Progenitor cell of endocrine pancreas (in vitro differentiated cells): ENCODE results near the gene LINGO3. TPM values are rescaled to one million over a fixed set of nuclear protein-coding genes. Genes with fewer than 3 reads are reported as not detected.
"Not testable (repeated sequence)": the region's sequence is repeated elsewhere in the genome, so short reads cannot be mapped to it uniquely, and the experiment has no call there.

Experiments
- DNase-seq: peaks from one replicate; pipeline ENCODE4 v3.0.0; 2021; ENCODE audit warnings: low spot score; ENCODE audit not compliant: unreplicated experiment
- H3K27ac Mint-ChIP-seq: 2 replicates; pipeline ENCODE4 v1.8.0; 2021; ENCODE audit warnings: mild to moderate bottlenecking, moderate library complexity, mixed read lengths
- H3K27me3 Mint-ChIP-seq: 2 replicates; pipeline ENCODE4 v1.8.0; 2021; ENCODE audit warnings: mixed read lengths
- H3K36me3 Mint-ChIP-seq: 2 replicates; pipeline ENCODE4 v1.8.0; 2022; ENCODE audit warnings: mixed read lengths; ENCODE audit not compliant: insufficient read depth
- H3K4me1 Mint-ChIP-seq: 2 replicates; pipeline ENCODE4 v1.8.0; 2021; ENCODE audit warnings: low read depth, mixed read lengths
- H3K4me3 Mint-ChIP-seq: 2 replicates; pipeline ENCODE4 v1.8.0; 2021; ENCODE audit warnings: low read depth, mild to moderate bottlenecking, moderate library complexity, mixed read lengths
- H3K9me3 Mint-ChIP-seq: 2 replicates; pipeline ENCODE4 v1.8.0; 2021; ENCODE audit warnings: low read depth, mixed read lengths
- total RNA-seq: library from RNA; stranded (reverse); gene quantifications from 2 replicates; pipeline ENCODE4 v1.2.1, GENCODE V29; 2021
- TF ChIP-seq, protein P1 (sequence below): fragments of 200-600 bp; sonication (generic); IDR thresholded peaks from one replicate; pipeline ENCODE4 v1.5.0; 2021; ENCODE audit warnings: antibody characterized with exemption, mild to moderate bottlenecking; ENCODE audit not compliant: unreplicated experiment

The LINGO3 gene
- total RNA-seq, 1 donor from 2014 or later, result 0.17 TPM

GRCh38 chr19:2283835-2284507, 24.0 kb downstream of the LINGO3 start:
- no peak overlapping the region for H3K27ac Mint-ChIP-seq
- no peaks in the 10 kb centered on the region for H3K36me3 Mint-ChIP-seq
- H3K4me1 Mint-ChIP-seq, result peaks cover 4% of the 10 kb centered on the region
- H3K27me3 Mint-ChIP-seq, result peaks cover 47% of the 10 kb centered on the region
- H3K9me3 Mint-ChIP-seq, result no peaks in the 10 kb centered on the region
- H3K4me3 Mint-ChIP-seq, result no peak overlapping the region
- DNase-seq, result no peak
- TF ChIP-seq, protein P1, sequence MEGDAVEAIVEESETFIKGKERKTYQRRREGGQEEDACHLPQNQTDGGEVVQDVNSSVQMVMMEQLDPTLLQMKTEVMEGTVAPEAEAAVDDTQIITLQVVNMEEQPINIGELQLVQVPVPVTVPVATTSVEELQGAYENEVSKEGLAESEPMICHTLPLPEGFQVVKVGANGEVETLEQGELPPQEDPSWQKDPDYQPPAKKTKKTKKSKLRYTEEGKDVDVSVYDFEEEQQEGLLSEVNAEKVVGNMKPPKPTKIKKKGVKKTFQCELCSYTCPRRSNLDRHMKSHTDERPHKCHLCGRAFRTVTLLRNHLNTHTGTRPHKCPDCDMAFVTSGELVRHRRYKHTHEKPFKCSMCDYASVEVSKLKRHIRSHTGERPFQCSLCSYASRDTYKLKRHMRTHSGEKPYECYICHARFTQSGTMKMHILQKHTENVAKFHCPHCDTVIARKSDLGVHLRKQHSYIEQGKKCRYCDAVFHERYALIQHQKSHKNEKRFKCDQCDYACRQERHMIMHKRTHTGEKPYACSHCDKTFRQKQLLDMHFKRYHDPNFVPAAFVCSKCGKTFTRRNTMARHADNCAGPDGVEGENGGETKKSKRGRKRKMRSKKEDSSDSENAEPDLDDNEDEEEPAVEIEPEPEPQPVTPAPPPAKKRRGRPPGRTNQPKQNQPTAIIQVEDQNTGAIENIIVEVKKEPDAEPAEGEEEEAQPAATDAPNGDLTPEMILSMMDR, result no peak

- DNase-seq, result no peak
- Mint-ChIP-seq H3K36me3 (no peaks in the 10 kb centered on the region), H3K27ac (no peak overlapping the region), H3K9me3 (no peaks in the 10 kb centered on the region), H3K4me3 (no peak overlapping the region), H3K27me3 (peaks cover 36% of the 10 kb centered on the region), H3K4me1 (peaks cover 2% of the 10 kb centered on the region)
- TF ChIP-seq, protein P1, result no peak
These were observed 25.1 kb downstream of the LINGO3 start for GRCh38 chr19:2282862-2283237.

- H3K27ac Mint-ChIP-seq, result no peak within 1 kb of the TSS
- no peak for DNase-seq
- TF ChIP-seq, protein P1, result no peak
- no peak within 1 kb of the TSS for H3K4me3 Mint-ChIP-seq
- H3K36me3 Mint-ChIP-seq, result no peaks in the 10 kb centered on the region
- no peaks in the 10 kb centered on the region for H3K9me3 Mint-ChIP-seq
- peaks cover 2% of the 10 kb centered on the region for H3K4me1 Mint-ChIP-seq
- peaks cover 30% of the 10 kb centered on the region for H3K27me3 Mint-ChIP-seq
These were observed 25.7 kb downstream of the LINGO3 start, which contains the start of gene PEAK3 for GRCh38 chr19:2282062-2282861. Gene PEAK3 (minus strand): TSS chr19:2282175. CDS start chr19:2280931, 1,244 bp downstream.

GRCh38 chr19:2281265-2282061, 26.5 kb downstream of the LINGO3 start:
- H3K4me1 Mint-ChIP-seq, H3K9me3 Mint-ChIP-seq, H3K4me3 Mint-ChIP-seq, H3K36me3 Mint-ChIP-seq, DNase-seq, H3K27ac Mint-ChIP-seq: not testable (repeated sequence)
- H3K27me3 Mint-ChIP-seq, result peaks cover 26% of the 10 kb centered on the region

DNA sequence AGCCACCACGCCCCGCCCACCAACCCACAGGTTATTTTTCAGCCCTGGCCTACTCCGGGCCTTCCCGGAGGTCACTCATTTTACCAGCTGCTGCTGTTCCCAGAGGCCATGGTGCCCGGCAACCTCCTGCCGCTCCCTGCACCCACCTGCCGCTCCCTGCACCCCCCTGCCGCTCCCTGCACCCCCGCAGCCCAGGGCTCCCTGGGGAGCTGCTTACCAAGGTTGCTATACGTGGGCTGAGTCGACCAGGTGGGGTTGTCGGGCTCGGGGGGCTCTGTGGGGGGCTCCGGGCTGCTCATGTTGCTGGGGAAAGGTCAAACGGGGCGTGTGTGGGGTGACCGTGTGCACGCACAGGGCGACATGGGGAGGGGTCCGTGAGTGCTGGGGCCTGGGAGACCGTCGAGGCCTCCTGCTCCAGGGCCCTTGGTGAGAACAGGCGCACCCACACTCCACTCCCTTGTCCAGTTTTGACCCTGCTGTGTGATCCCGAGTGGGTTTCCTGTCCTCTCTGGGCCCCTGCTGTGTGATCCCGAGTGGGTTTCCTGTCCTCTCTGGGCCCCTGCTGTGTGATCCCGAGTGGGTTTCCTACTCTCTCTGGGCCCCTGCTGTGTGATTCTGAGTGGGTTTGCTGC, 27.2 kb downstream of the LINGO3 start:
- peaks cover 2% of the 10 kb centered on the region for H3K4me1 Mint-ChIP-seq
- no peak for DNase-seq
- no peaks in the 10 kb centered on the region for H3K9me3 Mint-ChIP-seq
- no peak overlapping the region for H3K27ac Mint-ChIP-seq
- H3K27me3 Mint-ChIP-seq, result peaks cover 21% of the 10 kb centered on the region
- H3K4me3 Mint-ChIP-seq, result no peak overlapping the region
- TF ChIP-seq, protein P1, result no peak
- peaks cover 2% of the 10 kb centered on the region for H3K36me3 Mint-ChIP-seq
